PC-9 (cell line): ENCODE data around the gene PSMD1. TPM values are rescaled to one million over a fixed set of nuclear protein-coding genes. Genes with fewer than 3 reads are reported as not detected.
A peak's percentile ranks its signal among the peaks of the same experiment; 100 is the strongest.

Experiments used
- BruUV-seq: library from RNA; stranded (reverse); fragments of 400-500 nt; replicated peaks from 2 replicates; lab custom pipeline; 2021; lab: Mats Ljungman, UMichigan
- CTCF ChIA-PET: fragments of 300-600 bp; sonication (Branson Sonifier 250); formaldehyde crosslinking; loops from one replicate; lab custom pipeline; 2022; ENCODE audit warnings: antibody characterized with exemption; lab: Charles Lee
- POLR2A ChIA-PET: fragments of 300-600 bp; sonication (Branson Sonifier 250); formaldehyde crosslinking; loops from one replicate; lab custom pipeline; 2022; ENCODE audit warnings: antibody characterized with exemption; ENCODE audit not compliant: unreplicated experiment; lab: Charles Lee
- DNase-seq, 2 experiments: peaks; one replicate each; pipeline versions ENCODE4 v3.0.0 to v3.0.0-alpha.2; 2015 to 2022; ENCODE audit warnings: mixed read lengths in 1 of 2
- H2AFZ ChIP-seq: fragments of 200-600 bp; sonication (generic); 2 replicates; pipeline ENCODE4 v1.8.1; 2017; ENCODE audit warnings: antibody characterized with exemption
- H3F3A ChIP-seq: fragments of 200-600 bp; sonication (generic); 2 replicates; pipeline ENCODE4 v1.8.1; 2017; ENCODE audit warnings: antibody characterized with exemption, mild to moderate bottlenecking, low read depth; ENCODE audit not compliant: insufficient read depth
- H3K27ac ChIP-seq: fragments of 200-600 bp; sonication (generic); 2 replicates; pipeline ENCODE4 v1.6.1; 2016; ENCODE audit warnings: mixed run types
- H3K27me3 ChIP-seq: fragments of 200-600 bp; sonication (generic); 2 replicates; pipeline ENCODE4 v1.6.1; 2016; ENCODE audit warnings: low read depth, mixed run types; ENCODE audit not compliant: insufficient read depth
- H3K36me3 ChIP-seq: fragments of 200-600 bp; sonication (generic); 2 replicates; pipeline ENCODE4 v1.6.1; 2016; ENCODE audit warnings: low read depth, mixed run types
- H3K4me1 ChIP-seq: fragments of 200-600 bp; sonication (generic); replicated peaks from 2 replicates; pipeline ENCODE4 v1.6.1; 2016; ENCODE audit warnings: mixed run types; ENCODE audit not compliant: insufficient read depth
- H3K4me2 ChIP-seq: fragments of 200-600 bp; sonication (generic); 2 replicates; pipeline ENCODE4 v1.6.1; 2017; ENCODE audit warnings: mixed run types
- H3K4me3 ChIP-seq: fragments of 200-600 bp; sonication (generic); 2 replicates; pipeline ENCODE4 v1.6.1; 2016; ENCODE audit warnings: mixed run types
- H3K79me2 ChIP-seq: fragments of 200-600 bp; sonication (generic); 2 replicates; pipeline ENCODE4 v1.6.1; 2017; ENCODE audit warnings: low read depth, mixed run types
- H3K9me2 ChIP-seq: fragments of 200-600 bp; sonication (generic); 2 replicates; pipeline ENCODE4 v1.8.1; 2017; ENCODE audit warnings: mild to moderate bottlenecking; ENCODE audit not compliant: insufficient read depth
- H3K9me3 ChIP-seq: fragments of 200-600 bp; sonication (generic); 2 replicates; pipeline ENCODE4 v1.8.1; 2016; ENCODE audit warnings: low read depth; ENCODE audit not compliant: insufficient read depth
- H4K20me1 ChIP-seq: fragments of 200-600 bp; sonication (generic); 2 replicates; pipeline ENCODE4 v1.8.1; 2017; ENCODE audit not compliant: insufficient read depth
- EZH2 ChIP-seq: fragments of 200-600 bp; sonication (generic); IDR thresholded peaks from 2 replicates; pipeline ENCODE4 v1.8.0; 2017; ENCODE audit warnings: antibody characterized with exemption, low read depth
- intact Hi-C: fragments of 100-400 bp; cut with micrococcal nuclease; formaldehyde crosslinking; loops from one replicate; pipeline ENCODE4 v1.10.0; 2022; ENCODE audit not compliant: unreplicated experiment
- total RNA-seq: library from RNA; stranded (reverse); gene quantifications from 2 replicates; pipeline ENCODE4 v1.2.3, GENCODE V29; 2021
- TF ChIP-seq, protein P1 (sequence below): fragments of 200-600 bp; sonication (generic); conservative IDR thresholded peaks from 2 replicates; pipeline ENCODE4 v1.6.1; 2017; ENCODE audit warnings: mixed run types, antibody characterized with exemption, mild to moderate bottlenecking, moderate library complexity

Gene PSMD1
- total RNA-seq, 1 experiment from 2014 or later: 119 TPM

DNA sequence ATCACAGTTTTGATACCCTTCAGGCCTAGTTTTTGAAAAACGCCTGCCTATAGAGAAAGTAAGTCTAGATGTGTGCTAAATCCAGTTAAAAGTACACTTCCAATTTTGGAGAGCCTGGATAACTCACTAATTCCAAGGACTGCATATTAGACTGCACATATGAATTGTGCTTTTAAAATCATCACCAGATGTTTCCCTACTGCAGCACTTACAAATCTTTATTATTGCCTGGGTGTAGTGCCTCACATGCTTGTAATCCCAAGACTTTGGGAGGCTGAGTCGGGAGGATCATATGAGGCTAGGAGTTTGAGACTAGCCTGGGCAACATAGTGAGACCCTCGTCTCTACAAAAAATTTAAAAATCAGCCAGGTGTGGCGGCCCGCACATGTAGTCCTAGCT lies 104.0 kb downstream of the PSMD1 start:
- Histone ChIP-seq H3K9me2 (no peaks in the 10 kb centered on the region), H2AFZ (no peak overlapping the region), H4K20me1 (no peaks in the 10 kb centered on the region; the same call in 1 of the 2 replicates), H3K27ac (peak overlapping the region; percentile 93), H3K79me2 (no peaks in the 10 kb centered on the region), H3K36me3 (peaks cover 21% of the 10 kb centered on the region), H3K27me3 (no peaks in the 10 kb centered on the region), H3K4me1 (peaks cover 22% of the 10 kb centered on the region), H3K4me2 (no peak overlapping the region), H3K4me3 (no peak overlapping the region), H3F3A (peaks cover 18% of the 10 kb centered on the region), H3K9me3 (no peaks in the 10 kb centered on the region)
- ChIA-PET POLR2A (no interaction called here), CTCF (interaction anchor here (0.6 kb wide), 1 partner anchor 172 kb away, joined by 4 read pairs; no protein-coding TSS in a partner anchor)
- DNase-seq: no peak
- intact Hi-C loops: no loop called here
- TF ChIP-seq, protein P1, sequence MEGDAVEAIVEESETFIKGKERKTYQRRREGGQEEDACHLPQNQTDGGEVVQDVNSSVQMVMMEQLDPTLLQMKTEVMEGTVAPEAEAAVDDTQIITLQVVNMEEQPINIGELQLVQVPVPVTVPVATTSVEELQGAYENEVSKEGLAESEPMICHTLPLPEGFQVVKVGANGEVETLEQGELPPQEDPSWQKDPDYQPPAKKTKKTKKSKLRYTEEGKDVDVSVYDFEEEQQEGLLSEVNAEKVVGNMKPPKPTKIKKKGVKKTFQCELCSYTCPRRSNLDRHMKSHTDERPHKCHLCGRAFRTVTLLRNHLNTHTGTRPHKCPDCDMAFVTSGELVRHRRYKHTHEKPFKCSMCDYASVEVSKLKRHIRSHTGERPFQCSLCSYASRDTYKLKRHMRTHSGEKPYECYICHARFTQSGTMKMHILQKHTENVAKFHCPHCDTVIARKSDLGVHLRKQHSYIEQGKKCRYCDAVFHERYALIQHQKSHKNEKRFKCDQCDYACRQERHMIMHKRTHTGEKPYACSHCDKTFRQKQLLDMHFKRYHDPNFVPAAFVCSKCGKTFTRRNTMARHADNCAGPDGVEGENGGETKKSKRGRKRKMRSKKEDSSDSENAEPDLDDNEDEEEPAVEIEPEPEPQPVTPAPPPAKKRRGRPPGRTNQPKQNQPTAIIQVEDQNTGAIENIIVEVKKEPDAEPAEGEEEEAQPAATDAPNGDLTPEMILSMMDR: no peak
- TF ChIP-seq EZH2: no peak
- BruUV-seq: no TSS peak

DNA sequence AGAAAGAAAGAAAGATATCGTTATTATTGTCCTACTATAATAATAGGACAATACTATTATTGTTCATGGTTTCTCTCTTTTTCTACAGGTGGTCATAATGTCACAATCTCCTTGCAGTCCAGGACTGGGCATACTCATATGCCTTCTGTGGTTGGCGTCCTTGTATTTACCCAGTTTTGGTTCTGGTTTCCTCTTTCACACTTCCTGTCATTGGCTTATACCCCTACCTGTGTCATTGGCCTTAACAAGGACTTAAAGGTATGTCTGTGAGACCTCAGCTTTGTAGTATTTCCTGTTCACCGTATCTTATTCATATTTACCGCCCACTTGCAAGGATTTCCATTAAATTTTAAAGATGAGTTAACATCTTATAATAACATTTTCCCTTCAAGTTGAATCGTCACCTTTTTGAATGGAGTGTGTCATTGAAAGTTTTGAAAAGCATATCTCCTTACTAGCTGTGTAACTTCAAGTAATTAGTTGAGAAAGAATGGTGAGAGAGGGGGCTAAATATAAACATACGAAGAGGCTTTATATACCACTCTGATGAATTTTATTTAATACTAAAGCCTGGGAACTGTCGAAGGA lies 104.7 kb downstream of the PSMD1 start:
- TF ChIP-seq, protein P1: no peak
- no peak for TF ChIP-seq EZH2
- DNase-seq: no peak
- BruUV-seq: no TSS peak
- Histone ChIP-seq H3K79me2 (no peaks in the 10 kb centered on the region), H4K20me1 (no peaks in the 10 kb centered on the region), H3K4me2 (peak overlapping the region; percentile 35), H3K4me3 (no peak overlapping the region), H3K9me3 (no peaks in the 10 kb centered on the region), H3K27ac (peak overlapping the region; percentile 93), H3K27me3 (no peaks in the 10 kb centered on the region), H3K4me1 (peaks cover 22% of the 10 kb centered on the region), H3K36me3 (peaks cover 22% of the 10 kb centered on the region), H3K9me2 (no peaks in the 10 kb centered on the region), H3F3A (peaks cover 18% of the 10 kb centered on the region), H2AFZ (no peak overlapping the region)
- POLR2A ChIA-PET: interaction anchor here (0.6 kb wide), 1 partner anchor 303 kb away, joined by 4 read pairs; no protein-coding TSS in a partner anchor
- CTCF ChIA-PET: no interaction called here
- intact Hi-C loops: no loop called here

DNA sequence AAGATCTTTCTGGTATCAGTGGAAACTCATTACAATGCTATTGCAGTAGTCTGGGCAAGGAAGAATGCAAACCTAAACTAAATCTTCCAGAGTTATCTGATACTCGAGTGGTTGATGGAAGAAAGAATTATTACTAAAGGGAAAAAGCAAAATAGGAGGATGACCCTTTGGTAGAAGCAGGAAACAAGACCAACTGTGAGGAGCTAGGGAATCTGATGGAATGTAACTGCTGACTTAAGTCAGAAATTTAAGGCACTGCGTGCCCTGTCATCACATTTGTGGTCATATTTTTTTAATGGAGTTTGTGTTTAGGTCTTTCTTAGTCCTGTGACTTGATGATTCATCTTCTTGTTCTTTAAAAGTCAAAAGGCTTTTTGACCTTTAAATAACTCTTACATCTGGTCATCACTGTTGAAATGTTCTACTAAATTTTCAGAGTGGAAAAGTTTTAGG lies 105.2 kb downstream of the PSMD1 start:
- no peaks in the 10 kb centered on the region for H3K9me2 ChIP-seq
- peak overlapping the region; percentile 93 for H3K27ac ChIP-seq
- ChIA-PET CTCF (interaction anchor here (0.6 kb wide), 2 partner anchors 103 to 527 kb away, joined by 4 read pairs; no protein-coding TSS in a partner anchor), POLR2A (interaction anchor here (0.6 kb wide), 1 partner anchor 303 kb away, joined by 4 read pairs; no protein-coding TSS in a partner anchor)
- no peaks in the 10 kb centered on the region for H4K20me1 ChIP-seq
- TF ChIP-seq EZH2: no peak
- TF ChIP-seq, protein P1: no peak
- BruUV-seq: no TSS peak
- H3K27me3 ChIP-seq: no peaks in the 10 kb centered on the region
- peak; percentile 12 to 79 for DNase-seq
- H3K79me2 ChIP-seq: no peaks in the 10 kb centered on the region
- no peak overlapping the region for H2AFZ ChIP-seq
- H3K4me3 ChIP-seq: no peak overlapping the region
- intact Hi-C loops: no loop called here
- peaks cover 18% of the 10 kb centered on the region for H3F3A ChIP-seq
- H3K4me1 ChIP-seq: peaks cover 22% of the 10 kb centered on the region
- peak overlapping the region; percentile 35 for H3K4me2 ChIP-seq
- no peaks in the 10 kb centered on the region for H3K9me3 ChIP-seq
- H3K36me3 ChIP-seq: peaks cover 25% of the 10 kb centered on the region
